Smooth muscle cell (in vitro differentiated cells): ENCODE measurements around the gene RMND5A. TPM values are rescaled to one million over a fixed set of nuclear protein-coding genes. Genes with fewer than 3 reads are reported as not detected.

Source experiments
- DNase-seq: peaks from one replicate; lab custom pipeline; 2025; ENCODE audit not compliant: unreplicated experiment; lab: John Stamatoyannopoulos, UW
- H2AFZ ChIP-seq: fragments of 200-600 bp; sonication (generic); 2 replicates; pipeline ENCODE4 v1.6.0; 2016; ENCODE audit warnings: antibody characterized with exemption, low read depth, mild to moderate bottlenecking
- H3F3A ChIP-seq: fragments of 200-600 bp; sonication (generic); 2 replicates; pipeline ENCODE4 v1.6.0; 2017; ENCODE audit warnings: antibody characterized with exemption, low read depth
- H3K27ac ChIP-seq: fragments of 200-600 bp; sonication (generic); 2 replicates; pipeline ENCODE4 v1.5.1; 2016; ENCODE audit warnings: low read depth, mild to moderate bottlenecking
- H3K27me3 ChIP-seq: fragments of 200-600 bp; sonication (generic); 2 replicates; pipeline ENCODE4 v1.6.1; 2016; ENCODE audit warnings: low read depth, mild to moderate bottlenecking
- H3K36me3 ChIP-seq: fragments of 200-600 bp; sonication (generic); 2 replicates; pipeline ENCODE4 v1.5.1; 2016; ENCODE audit warnings: low read depth
- H3K4me1 ChIP-seq: fragments of 200-600 bp; sonication (generic); 2 replicates; pipeline ENCODE4 v1.5.1; 2016; ENCODE audit warnings: low read depth
- H3K4me2 ChIP-seq: fragments of 200-600 bp; sonication (generic); 2 replicates; pipeline ENCODE4 v1.6.0; 2016; ENCODE audit warnings: mild to moderate bottlenecking
- H3K4me3 ChIP-seq: fragments of 200-600 bp; sonication (generic); 2 replicates; pipeline ENCODE4 v1.5.1; 2016; ENCODE audit warnings: mild to moderate bottlenecking
- H3K79me2 ChIP-seq: fragments of 200-600 bp; sonication (generic); 2 replicates; pipeline ENCODE4 v1.6.0; 2016; ENCODE audit warnings: low read depth, mild to moderate bottlenecking
- H3K9ac ChIP-seq: fragments of 200-600 bp; sonication (generic); 2 replicates; pipeline ENCODE4 v1.6.0; 2016; ENCODE audit warnings: low read depth
- H3K9me3 ChIP-seq: fragments of 200-600 bp; sonication (generic); replicated peaks from 2 replicates; pipeline ENCODE4 v1.5.1; 2016; ENCODE audit warnings: low read depth
- H4K20me1 ChIP-seq: fragments of 200-600 bp; sonication (generic); 2 replicates; pipeline ENCODE4 v1.6.0; 2016; ENCODE audit warnings: low read depth
- WGBS: methylation state at CpG from one replicate; pipeline ENCODE4 v1.1.7; 2016; ENCODE audit warnings: low lambda C conversion rate; 5-methylcytosine and 5-hydroxymethylcytosine counted together
- polyA plus RNA-seq: library from polyadenylated mRNA; unstranded; fragments of >200 nt; fragmentation: Nextera tagmentation; extraction: Ambion mirVana; gene quantifications from 2 replicates; pipeline ENCODE4 v1.2.1, GENCODE V29; 2016
- total RNA-seq: library from RNA; depleted of rRNA; stranded (reverse); fragments of >200 nt; gene quantifications from 2 replicates; pipeline ENCODE4 v1.2.3, GENCODE V29; 2014
- TF ChIP-seq, protein P1 (sequence below): fragments of 200-600 bp; sonication (generic); IDR thresholded peaks from 2 replicates; pipeline ENCODE4 v1.5.1; 2017; ENCODE audit warnings: borderline replicate concordance, mild to moderate bottlenecking, antibody characterized with exemption; ENCODE audit not compliant: insufficient read depth, poor library complexity, severe bottlenecking

The RMND5A gene
- total and polyA plus RNA-seq, 2 experiments from 2014 or later = 6.0 to 26.8 TPM

DNA sequence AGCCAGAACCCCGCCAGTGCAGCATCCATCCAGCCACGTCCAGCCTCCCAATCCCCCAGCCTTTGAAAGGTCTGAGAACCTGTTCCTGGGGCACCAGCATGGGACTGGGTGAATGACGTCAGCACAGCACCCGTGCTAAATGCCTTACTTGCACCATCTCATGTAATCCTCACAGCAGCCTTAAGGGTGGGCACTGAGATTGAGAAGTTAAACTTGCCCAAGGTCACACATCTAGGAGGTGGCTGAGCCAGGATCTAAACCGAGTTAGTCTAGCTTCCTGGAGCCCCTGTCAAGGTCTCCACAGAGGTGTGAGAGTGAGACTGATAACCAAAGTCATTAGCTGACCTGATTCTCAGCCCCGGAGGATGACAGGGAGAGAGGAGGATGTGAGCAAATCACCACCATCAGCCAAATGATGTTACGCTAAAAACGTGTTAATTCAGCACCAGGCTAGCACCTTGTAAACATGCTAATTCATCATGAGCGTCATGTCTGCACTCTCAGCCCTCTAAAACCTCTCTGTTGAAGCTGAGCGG is 66.0 kb downstream of the RMND5A start:
- no peak overlapping the region for H2AFZ ChIP-seq

DNA sequence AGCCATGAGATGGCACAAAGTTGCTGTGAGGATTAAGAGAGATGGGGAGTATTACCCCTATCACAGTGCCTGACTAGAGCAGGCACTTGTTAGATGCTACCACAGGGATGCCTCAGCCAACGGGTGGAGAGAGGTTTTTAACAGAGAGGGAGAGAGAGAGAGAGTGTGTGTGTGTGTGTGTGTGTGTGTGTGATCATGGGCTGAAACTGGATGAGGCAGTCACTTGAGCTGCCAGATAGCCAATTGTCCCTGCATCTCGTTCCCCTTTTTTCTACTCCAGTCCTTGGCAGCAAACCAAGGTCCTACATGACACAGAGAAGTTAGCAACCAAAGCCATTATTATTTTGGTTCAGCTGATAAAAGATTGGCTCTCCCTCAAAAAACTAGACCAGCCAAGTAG is 67.6 kb downstream of the RMND5A start:
- Histone ChIP-seq H3F3A (no peaks in the 10 kb centered on the region), H2AFZ (no peak overlapping the region), H3K27me3 (peaks cover 85% of the 10 kb centered on the region), H3K4me1 (peaks cover 16% of the 10 kb centered on the region), H3K4me3 (no peak overlapping the region), H3K4me2 (no peak overlapping the region), H3K36me3 (no peaks in the 10 kb centered on the region), H3K9ac (no peak overlapping the region), H3K9me3 (no peaks in the 10 kb centered on the region), H3K79me2 (no peaks in the 10 kb centered on the region), H3K27ac (no peak overlapping the region), H4K20me1 (no peaks in the 10 kb centered on the region)
- DNase-seq = no peak
- TF ChIP-seq, protein P1, sequence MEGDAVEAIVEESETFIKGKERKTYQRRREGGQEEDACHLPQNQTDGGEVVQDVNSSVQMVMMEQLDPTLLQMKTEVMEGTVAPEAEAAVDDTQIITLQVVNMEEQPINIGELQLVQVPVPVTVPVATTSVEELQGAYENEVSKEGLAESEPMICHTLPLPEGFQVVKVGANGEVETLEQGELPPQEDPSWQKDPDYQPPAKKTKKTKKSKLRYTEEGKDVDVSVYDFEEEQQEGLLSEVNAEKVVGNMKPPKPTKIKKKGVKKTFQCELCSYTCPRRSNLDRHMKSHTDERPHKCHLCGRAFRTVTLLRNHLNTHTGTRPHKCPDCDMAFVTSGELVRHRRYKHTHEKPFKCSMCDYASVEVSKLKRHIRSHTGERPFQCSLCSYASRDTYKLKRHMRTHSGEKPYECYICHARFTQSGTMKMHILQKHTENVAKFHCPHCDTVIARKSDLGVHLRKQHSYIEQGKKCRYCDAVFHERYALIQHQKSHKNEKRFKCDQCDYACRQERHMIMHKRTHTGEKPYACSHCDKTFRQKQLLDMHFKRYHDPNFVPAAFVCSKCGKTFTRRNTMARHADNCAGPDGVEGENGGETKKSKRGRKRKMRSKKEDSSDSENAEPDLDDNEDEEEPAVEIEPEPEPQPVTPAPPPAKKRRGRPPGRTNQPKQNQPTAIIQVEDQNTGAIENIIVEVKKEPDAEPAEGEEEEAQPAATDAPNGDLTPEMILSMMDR = no peak
- WGBS = 65% methylated on average over 2 of the region's 2 CpGs

More for the DNA sequence above, 66.0 kb downstream of the RMND5A start:
- H3K36me3 ChIP-seq = no peaks in the 10 kb centered on the region
- no peak for DNase-seq
- H3K79me2 ChIP-seq = no peaks in the 10 kb centered on the region
- H3K4me2 ChIP-seq = no peak overlapping the region
- H3F3A ChIP-seq = no peaks in the 10 kb centered on the region
- no peak overlapping the region for H3K9ac ChIP-seq
- WGBS = 66% methylated on average over 10 of the region's 10 CpGs
- no peaks in the 10 kb centered on the region for H4K20me1 ChIP-seq
- peaks cover 75% of the 10 kb centered on the region for H3K27me3 ChIP-seq
- TF ChIP-seq, protein P1 = no peak
- H3K9me3 ChIP-seq = no peaks in the 10 kb centered on the region
- no peak overlapping the region for H3K27ac ChIP-seq
- no peak overlapping the region for H3K4me3 ChIP-seq
- H3K4me1 ChIP-seq = peaks cover 11% of the 10 kb centered on the region

DNA sequence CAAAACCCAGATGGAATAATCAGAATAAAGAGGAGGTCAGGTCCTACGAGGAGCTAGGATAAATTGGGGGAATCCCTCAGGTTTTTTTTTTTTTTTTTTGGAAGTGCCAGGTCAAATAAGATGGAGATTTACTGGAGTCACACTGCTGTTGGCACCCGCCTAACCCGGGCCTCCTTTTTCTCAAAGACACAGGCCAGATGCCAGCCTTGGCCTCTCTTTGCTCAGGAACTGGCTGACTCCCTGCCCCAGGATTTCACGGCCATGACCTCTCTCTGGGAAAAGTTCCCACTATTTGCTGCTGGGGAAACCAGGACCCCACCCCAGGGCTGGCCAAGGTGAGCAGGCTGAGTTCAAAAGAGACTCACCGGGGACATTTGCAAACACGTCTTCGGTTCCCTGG is 68.1 kb downstream of the RMND5A start:
- DNase-seq = no peak
- Histone ChIP-seq H3K27ac (no peak overlapping the region), H3K4me1 (peaks cover 16% of the 10 kb centered on the region), H3K27me3 (peaks cover 89% of the 10 kb centered on the region), H2AFZ (no peak overlapping the region), H3K4me3 (no peak overlapping the region), H3K9me3 (no peaks in the 10 kb centered on the region), H4K20me1 (no peaks in the 10 kb centered on the region), H3K79me2 (no peaks in the 10 kb centered on the region), H3F3A (no peaks in the 10 kb centered on the region), H3K36me3 (no peaks in the 10 kb centered on the region), H3K4me2 (no peak overlapping the region), H3K9ac (no peak overlapping the region)
- TF ChIP-seq, protein P1 = no peak
- 80% methylated on average over 7 of the region's 7 CpGs for WGBS
